ENCODE results near the gene ZMYND15.
A peak's percentile ranks its signal among the peaks of the same experiment; 100 is the strongest.

Gene ZMYND15

DNA sequence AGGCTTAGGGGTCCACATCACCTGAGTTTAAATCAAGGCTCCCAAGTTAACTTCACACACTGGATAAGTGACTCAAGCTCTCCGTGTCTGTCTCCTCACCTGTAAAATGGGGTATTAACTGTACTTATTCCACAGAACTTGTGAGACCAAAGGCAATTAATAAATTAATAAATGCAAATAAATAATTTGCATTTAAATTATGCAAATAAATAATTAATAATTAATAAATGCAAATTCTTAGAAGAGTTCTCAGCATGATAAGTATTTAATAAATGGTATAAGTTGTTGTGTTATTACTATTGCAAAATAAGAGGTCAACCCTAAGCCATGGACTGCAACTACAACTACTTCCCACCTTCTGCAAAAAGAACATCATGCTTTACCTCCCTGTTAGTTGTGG is 13.8 kb downstream of the ZMYND15 start:
- H3K4me2 ChIP-seq = no peak overlapping the region
- TF ChIP-seq Cebpa-rat (IDR thresholded peaks at IDR 0.05) = no peak
- H3K27me3 ChIP-seq = no peaks in the 10 kb centered on the region
- no peak overlapping the region for H3K27ac ChIP-seq
- no peaks in the 10 kb centered on the region for H3K9me3 ChIP-seq
- peaks cover 25% of the 10 kb centered on the region for H3K4me1 ChIP-seq
- no peaks in the 10 kb centered on the region for H4K20me1 ChIP-seq
- H3K4me3 ChIP-seq = no peak overlapping the region
- H3K36me3 ChIP-seq = no peaks in the 10 kb centered on the region
- no peak overlapping the region for H3K9ac ChIP-seq

DNA sequence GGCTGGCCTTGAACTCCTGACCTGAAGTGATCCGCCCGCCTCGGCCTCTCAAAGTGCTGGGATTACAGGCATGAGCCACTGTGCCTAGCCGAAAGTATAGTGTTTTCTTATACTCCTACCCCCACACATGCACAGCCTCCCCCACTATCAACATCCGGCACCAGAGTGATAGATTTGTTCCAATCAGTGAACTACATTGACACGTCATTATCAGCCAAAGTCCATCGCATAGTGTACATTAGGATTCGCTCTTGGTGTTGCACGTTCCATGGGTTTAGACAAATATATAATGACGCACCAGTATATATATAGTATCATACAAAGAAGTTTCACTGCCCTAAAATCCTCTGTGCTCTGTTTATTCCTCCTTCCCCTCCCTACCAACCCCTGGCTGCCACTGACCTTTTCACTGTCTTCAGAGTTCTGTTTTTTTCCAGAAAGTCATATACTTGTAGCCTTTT is 20.2 kb downstream of the ZMYND15 start:
- H3K4me2 ChIP-seq = no peak overlapping the region

DNA sequence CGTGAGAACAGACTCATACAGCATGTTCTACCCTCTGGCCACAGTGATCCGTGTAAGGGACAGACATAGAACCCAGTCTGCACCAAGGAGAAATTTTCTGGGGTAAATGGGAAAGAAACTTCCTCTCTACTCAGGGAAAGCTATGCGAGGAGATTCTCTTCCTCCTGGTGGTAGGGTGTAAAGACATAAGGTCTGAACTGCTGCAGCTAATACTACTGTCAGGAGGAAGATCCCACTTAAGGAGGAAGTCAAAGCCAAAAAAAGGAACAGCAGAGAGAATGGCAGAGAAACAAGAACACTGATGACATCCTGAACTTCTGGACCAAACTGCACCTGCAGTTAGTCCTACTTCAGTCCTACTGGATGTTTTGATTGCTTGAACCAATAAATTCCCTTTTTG is 25.0 kb downstream of the ZMYND15 start:
- Histone ChIP-seq H4K20me1 (no peaks in the 10 kb centered on the region), H3K9me3 (no peaks in the 10 kb centered on the region), H3K27ac (no peak overlapping the region), H3K4me2 (peak overlapping the region; percentile 49), H3K4me1 (peaks cover 31% of the 10 kb centered on the region), H3K27me3 (no peaks in the 10 kb centered on the region), H3K9ac (no peak overlapping the region), H3K4me3 (no peak overlapping the region), H3K36me3 (no peaks in the 10 kb centered on the region)
- no peak for TF ChIP-seq Cebpa-rat (IDR thresholded peaks at IDR 0.05)

More for the DNA sequence above, 20.2 kb downstream of the ZMYND15 start:
- TF ChIP-seq Cebpa-rat (IDR thresholded peaks at IDR 0.05) = no peak
- Histone ChIP-seq H3K9ac (no peak overlapping the region), H3K4me3 (no peak overlapping the region), H3K27me3 (no peaks in the 10 kb centered on the region), H3K4me1 (peaks cover 14% of the 10 kb centered on the region), H3K27ac (no peak overlapping the region), H4K20me1 (no peaks in the 10 kb centered on the region), H3K9me3 (no peaks in the 10 kb centered on the region), H3K36me3 (no peaks in the 10 kb centered on the region)

DNA sequence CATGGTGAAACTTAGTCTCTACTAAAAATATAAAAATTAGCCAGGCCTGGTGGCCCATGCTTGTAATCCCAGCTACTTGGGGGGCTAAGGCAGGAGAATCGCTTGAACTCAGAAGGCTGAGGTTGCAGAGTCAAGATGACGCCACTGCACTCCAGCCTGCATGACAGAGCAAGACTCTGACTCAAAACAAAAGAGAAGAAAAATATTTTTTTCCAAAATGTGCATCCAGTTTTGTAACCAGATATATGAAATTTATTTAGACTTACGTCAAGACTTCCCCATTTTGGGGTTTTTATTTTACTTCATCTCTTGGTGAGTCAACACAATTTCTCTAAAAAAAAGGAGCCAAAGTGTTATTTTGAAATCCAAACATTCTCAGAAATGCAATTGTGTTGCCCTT is 26.6 kb downstream of the ZMYND15 start:
- no peaks in the 10 kb centered on the region for H3K27me3 ChIP-seq
- H3K4me2 ChIP-seq = no peak overlapping the region
- H3K9ac ChIP-seq = no peak overlapping the region
- H3K27ac ChIP-seq = no peak overlapping the region
- H3K9me3 ChIP-seq = no peaks in the 10 kb centered on the region
- no peak for TF ChIP-seq Cebpa-rat (IDR thresholded peaks at IDR 0.05)
- no peaks in the 10 kb centered on the region for H4K20me1 ChIP-seq
- no peak overlapping the region for H3K4me3 ChIP-seq
- peaks cover 40% of the 10 kb centered on the region for H3K4me1 ChIP-seq
- no peaks in the 10 kb centered on the region for H3K36me3 ChIP-seq

DNA sequence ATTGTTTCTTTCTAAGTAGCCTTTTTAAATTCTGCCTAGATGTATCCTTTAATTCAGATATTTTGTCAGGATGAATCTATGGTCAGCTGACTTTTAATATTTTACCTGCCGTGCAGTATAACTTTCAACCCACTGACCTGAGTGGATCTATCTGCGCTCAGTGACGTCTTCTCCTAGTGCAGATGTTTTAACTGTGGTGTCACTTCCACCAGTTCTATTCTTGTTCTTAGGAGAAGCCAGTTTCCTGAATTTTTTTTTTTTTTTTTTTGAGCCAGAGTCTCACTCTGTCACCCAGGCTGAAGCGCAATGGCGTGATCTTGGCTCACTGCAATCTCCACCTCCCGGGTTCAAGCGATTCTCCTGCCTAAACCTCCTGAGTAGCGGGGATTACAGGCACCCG is 27.1 kb downstream of the ZMYND15 start:
- no peak overlapping the region for H3K27ac ChIP-seq
- no peaks in the 10 kb centered on the region for H3K36me3 ChIP-seq
- H3K9ac ChIP-seq = no peak overlapping the region
- no peaks in the 10 kb centered on the region for H3K27me3 ChIP-seq
- no peaks in the 10 kb centered on the region for H4K20me1 ChIP-seq
- no peaks in the 10 kb centered on the region for H3K9me3 ChIP-seq
- no peak overlapping the region for H3K4me2 ChIP-seq
- no peak for TF ChIP-seq Cebpa-rat (IDR thresholded peaks at IDR 0.05)
- peaks cover 45% of the 10 kb centered on the region for H3K4me1 ChIP-seq
- no peak overlapping the region for H3K4me3 ChIP-seq

DNA sequence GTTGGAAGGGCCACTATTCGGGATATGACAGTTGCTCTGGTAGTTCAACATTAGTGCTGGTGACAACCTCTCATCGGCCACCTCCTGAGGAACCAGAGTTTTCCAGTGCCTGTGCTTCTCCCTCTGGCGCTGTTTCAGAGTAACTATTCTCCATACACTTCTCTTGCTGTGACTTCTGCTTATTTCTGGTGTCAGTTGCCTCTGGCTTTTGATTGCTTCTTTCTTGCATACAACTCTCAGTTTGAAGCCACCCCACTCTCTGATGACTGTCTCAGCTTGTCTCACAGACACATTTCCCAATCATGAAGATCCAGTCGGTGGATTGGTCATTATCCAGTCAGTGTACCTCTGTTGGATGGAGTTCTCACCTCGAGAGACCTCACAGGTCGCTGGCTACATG is 28.7 kb downstream of the ZMYND15 start:
- Histone ChIP-seq H3K27me3 (no peaks in the 10 kb centered on the region), H3K27ac (no peak overlapping the region), H3K4me1 (peaks cover 61% of the 10 kb centered on the region), H4K20me1 (no peaks in the 10 kb centered on the region), H3K4me3 (no peak overlapping the region), H3K9me3 (no peaks in the 10 kb centered on the region), H3K36me3 (no peaks in the 10 kb centered on the region), H3K9ac (no peak overlapping the region), H3K4me2 (no peak overlapping the region)
- no peak for TF ChIP-seq Cebpa-rat (IDR thresholded peaks at IDR 0.05)

DNA sequence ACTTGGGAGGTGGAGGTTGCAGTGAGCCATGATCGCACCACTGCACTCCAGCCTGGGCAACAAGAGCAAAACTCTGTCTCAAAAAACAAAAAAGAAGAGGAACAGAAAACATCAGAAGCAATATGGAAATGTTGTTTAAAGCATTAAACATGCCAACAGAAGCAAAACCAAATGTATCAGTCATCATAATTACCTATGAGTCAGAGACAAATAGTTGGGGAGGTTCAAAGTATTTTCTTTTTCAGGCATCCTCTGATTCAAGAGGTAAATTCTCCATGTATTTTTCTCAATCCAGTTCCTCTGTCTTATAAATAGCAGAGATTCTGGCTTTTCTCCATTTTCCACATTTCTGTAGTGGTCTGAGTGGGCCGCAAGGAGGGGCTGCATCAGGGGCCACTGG is 30.0 kb downstream of the ZMYND15 start:
- H3K4me2 ChIP-seq = no peak overlapping the region
- peaks cover 62% of the 10 kb centered on the region for H3K4me1 ChIP-seq
- H3K36me3 ChIP-seq = no peaks in the 10 kb centered on the region
- H3K4me3 ChIP-seq = no peak overlapping the region
- no peaks in the 10 kb centered on the region for H3K27me3 ChIP-seq
- H3K27ac ChIP-seq = no peak overlapping the region
- H3K9me3 ChIP-seq = no peaks in the 10 kb centered on the region
- TF ChIP-seq Cebpa-rat (IDR thresholded peaks at IDR 0.05) = no peak
- H4K20me1 ChIP-seq = no peaks in the 10 kb centered on the region
- H3K9ac ChIP-seq = no peak overlapping the region

DNA sequence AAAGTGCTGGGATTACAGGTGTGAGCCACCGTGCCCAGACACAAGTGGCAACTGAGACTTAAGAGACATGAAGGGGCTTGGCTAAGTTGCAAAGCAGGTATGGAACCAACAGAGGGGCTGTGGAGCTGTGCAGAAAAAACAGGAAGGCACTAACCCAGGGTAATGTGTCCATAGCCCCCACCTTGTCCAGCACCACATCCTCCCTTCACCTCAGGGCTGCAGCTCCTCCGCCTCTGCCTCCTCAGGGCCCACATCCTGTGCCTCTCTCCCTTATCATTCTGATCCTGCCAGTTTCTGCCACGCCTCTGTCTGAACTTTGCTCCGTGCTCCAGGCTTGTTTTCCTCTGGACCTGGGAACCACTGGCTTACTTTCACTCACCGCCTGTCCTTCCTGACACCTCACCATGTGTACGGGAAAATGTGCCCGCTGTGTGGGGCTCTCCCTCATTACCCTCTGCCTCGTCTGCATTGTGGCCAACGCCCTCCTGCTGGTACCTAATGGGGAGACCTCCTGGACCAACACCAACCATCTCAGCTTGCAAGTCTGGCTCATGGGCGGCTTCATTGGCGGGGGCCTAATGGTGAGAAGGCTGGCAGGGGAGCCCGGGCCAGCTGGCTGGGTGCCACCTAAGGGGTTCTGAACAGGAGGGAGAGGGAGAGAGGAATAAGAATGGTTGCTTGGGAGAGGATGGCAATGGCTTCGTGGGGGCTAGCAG is 32.0 kb downstream of the ZMYND15 start, which contains the start of gene TM4SF5:
Gene TM4SF5 (plus strand): TSS at position 368 of the 716 bp plus-strand sequence. CDS start 37 bp downstream, at position 405.
- H3K9me3 ChIP-seq = no peaks in the 10 kb centered on the region
- H3K27ac ChIP-seq = peak within 1 kb of the TSS; percentile 81
- H4K20me1 ChIP-seq = no peaks in the 10 kb centered on the region
- no peak within 1 kb of the TSS for H3K9ac ChIP-seq
- peaks cover 67% of the 10 kb centered on the region for H3K4me1 ChIP-seq
- no peaks in the 10 kb centered on the region for H3K27me3 ChIP-seq
- H3K4me3 ChIP-seq = no peak within 1 kb of the TSS
- peak within 1 kb of the TSS; percentile 73 for H3K4me2 ChIP-seq
- TF ChIP-seq Cebpa-rat (IDR thresholded peaks at IDR 0.05) = no peak
- no peaks in the 10 kb centered on the region for H3K36me3 ChIP-seq

DNA sequence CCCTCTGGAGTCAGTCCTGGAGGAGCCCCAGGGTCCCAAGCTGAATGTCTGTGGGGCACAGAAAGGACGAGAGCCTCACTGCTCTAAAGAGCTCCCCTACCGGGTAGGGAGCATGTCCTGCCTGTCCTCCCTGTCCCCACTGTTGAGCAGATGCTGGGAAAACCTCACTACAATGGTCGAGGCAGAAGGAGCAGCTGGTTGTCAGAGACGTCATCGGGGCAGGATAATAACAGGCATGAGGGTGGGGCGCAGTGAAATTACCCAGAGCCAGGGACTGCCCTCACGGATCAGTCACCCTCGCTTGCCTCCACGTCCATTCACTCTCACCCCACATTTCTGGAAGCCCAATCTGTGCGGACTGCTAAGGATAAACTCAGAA is 32.6 kb downstream of the ZMYND15 start:
- H3K27ac ChIP-seq = peak overlapping the region; percentile 81
- H3K4me3 ChIP-seq = no peak overlapping the region
- H3K9me3 ChIP-seq = no peaks in the 10 kb centered on the region
- no peaks in the 10 kb centered on the region for H3K27me3 ChIP-seq
- H3K4me2 ChIP-seq = peak overlapping the region; percentile 73
- TF ChIP-seq Cebpa-rat (IDR thresholded peaks at IDR 0.05) = no peak
- peaks cover 69% of the 10 kb centered on the region for H3K4me1 ChIP-seq
- H4K20me1 ChIP-seq = no peaks in the 10 kb centered on the region
- H3K36me3 ChIP-seq = no peaks in the 10 kb centered on the region
- H3K9ac ChIP-seq = no peak overlapping the region

DNA sequence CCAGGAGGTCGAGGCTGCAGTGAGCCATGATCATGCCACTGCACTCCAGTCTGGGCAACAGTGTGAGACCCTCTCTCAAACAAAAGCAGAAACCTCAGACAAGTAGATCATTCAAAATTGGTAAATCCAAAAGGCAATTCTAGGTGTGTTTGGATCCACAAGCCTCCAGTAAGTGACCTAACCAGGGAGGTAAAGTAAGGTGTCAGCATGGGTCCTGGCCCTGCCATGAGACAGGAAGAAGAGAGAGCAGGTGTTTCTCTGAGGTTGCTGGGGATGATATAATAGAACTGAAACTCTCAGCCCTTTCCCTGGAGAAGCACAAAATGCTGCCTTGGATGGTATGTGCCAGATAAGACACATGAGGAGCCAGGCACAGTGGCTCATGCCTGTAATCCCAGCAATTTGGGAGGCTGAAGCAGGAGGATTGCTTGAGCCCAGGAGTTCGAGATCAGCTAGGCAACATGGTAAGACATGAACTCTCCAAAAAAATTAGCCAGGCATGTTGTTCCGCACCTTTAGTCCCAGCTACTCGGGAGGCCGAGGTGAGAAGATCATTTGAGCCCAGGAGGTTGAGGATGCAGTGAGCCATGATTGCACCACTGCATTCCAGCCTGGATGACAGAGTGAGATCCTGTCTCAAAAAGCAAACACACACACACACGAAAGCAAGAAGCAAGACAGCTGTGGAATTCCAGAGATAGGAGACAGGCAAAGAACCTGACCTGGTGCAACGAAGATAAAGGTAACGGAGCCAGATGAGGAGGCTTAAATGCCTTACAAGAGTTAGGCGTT is 38.5 kb downstream of the ZMYND15 start:
- Histone ChIP-seq H3K4me1 (peaks cover 51% of the 10 kb centered on the region), H3K4me2 (no peak overlapping the region), H4K20me1 (no peaks in the 10 kb centered on the region), H3K27ac (no peak overlapping the region), H3K36me3 (no peaks in the 10 kb centered on the region), H3K27me3 (peaks cover 10% of the 10 kb centered on the region), H3K9me3 (no peaks in the 10 kb centered on the region), H3K4me3 (no peak overlapping the region), H3K9ac (no peak overlapping the region)
- TF ChIP-seq Cebpa-rat (IDR thresholded peaks at IDR 0.05) = no peak

All from BLaER1 (cell line).